ENCODE results near the gene SEC14L2.

DNA sequence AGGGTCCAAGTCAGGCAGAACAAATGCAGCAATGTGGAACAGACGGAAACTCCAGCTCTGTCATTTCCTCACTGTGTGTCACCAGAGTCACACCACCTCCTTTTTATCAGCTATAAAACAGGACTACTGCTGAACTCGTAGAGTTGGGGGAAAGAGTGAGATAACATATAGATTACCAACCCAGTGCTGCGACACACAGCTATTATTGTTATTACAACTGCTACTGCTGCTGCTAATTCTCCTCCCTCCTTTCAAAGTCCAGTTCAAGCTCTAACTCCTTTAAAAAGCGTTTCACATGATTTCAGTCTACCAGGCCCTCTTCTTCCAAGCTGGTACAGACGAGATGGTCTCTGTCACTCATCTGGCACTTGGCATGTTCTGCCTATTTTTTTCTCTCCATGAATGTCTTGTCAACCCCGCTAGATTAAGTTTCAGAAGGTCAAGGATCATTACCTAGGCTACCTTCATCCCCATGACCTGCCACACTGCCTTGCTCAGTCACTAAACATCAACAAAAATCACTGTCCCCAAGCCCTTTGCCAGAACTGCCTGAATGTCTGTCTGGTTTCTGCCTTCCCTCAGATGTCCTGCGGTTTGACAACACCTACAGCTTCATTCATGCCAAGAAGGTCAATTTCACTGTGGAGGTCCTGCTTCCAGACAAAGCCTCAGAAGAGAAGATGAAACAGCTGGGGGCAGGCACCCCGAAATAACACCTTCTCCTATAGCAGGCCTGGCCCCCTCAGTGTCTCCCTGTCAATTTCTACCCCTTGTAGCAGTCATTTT, 25.1 kb downstream of the SEC14L2 start:
- TF ChIP-seq, protein P1, sequence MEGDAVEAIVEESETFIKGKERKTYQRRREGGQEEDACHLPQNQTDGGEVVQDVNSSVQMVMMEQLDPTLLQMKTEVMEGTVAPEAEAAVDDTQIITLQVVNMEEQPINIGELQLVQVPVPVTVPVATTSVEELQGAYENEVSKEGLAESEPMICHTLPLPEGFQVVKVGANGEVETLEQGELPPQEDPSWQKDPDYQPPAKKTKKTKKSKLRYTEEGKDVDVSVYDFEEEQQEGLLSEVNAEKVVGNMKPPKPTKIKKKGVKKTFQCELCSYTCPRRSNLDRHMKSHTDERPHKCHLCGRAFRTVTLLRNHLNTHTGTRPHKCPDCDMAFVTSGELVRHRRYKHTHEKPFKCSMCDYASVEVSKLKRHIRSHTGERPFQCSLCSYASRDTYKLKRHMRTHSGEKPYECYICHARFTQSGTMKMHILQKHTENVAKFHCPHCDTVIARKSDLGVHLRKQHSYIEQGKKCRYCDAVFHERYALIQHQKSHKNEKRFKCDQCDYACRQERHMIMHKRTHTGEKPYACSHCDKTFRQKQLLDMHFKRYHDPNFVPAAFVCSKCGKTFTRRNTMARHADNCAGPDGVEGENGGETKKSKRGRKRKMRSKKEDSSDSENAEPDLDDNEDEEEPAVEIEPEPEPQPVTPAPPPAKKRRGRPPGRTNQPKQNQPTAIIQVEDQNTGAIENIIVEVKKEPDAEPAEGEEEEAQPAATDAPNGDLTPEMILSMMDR (IDR thresholded peaks at IDR 0.05), result no peak
- no peak for TF ChIP-seq POLR2A (IDR thresholded peaks at IDR 0.05)
